Liver (tissue), 3 donors: ENCODE data around the gene GRID1.

Source experiments
- CTCF ChIP-seq: fragments of 150-350 bp; IDR thresholded peaks from 2 replicates; pipeline ENCODE4 v1.5.1; 2017; ENCODE audit warnings: improper control_type of control experiment, low read depth, low read length; ENCODE audit not compliant: missing input control
- EGR1 ChIP-seq, 2 donors: IDR thresholded peaks; 2 replicates each; pipeline ENCODE4 v1.6.1; 2016 to 2018; ENCODE audit warnings: antibody characterized with exemption in 2 of 2, low read depth in 2 of 2
- FOXA1 ChIP-seq: IDR thresholded peaks from 2 replicates; pipeline ENCODE4 v1.6.1; 2016; ENCODE audit warnings: antibody characterized with exemption
- GABPA ChIP-seq, 2 donors: IDR thresholded peaks in 1 of 2; conservative IDR thresholded peaks in 1 of 2; 2 replicates each; pipeline ENCODE4 v1.6.1; 2016; ENCODE audit warnings: antibody characterized with exemption in 2 of 2, mild to moderate bottlenecking in 1 of 2, moderate library complexity in 1 of 2
- JUND ChIP-seq, 2 donors: IDR thresholded peaks; 2 replicates each; pipeline ENCODE4 v1.6.1; 2016; ENCODE audit warnings: antibody characterized with exemption in 2 of 2
- MAX ChIP-seq: IDR thresholded peaks from 2 replicates; pipeline ENCODE4 v1.6.1; 2016; ENCODE audit warnings: antibody characterized with exemption
- RAD21 ChIP-seq, 2 donors: IDR thresholded peaks; 2 replicates each; pipeline ENCODE4 v1.6.1; 2016; ENCODE audit warnings: antibody characterized with exemption in 2 of 2, mild to moderate bottlenecking in 2 of 2
- REST ChIP-seq: IDR thresholded peaks from 2 replicates; pipeline ENCODE4 v1.6.1; 2016; ENCODE audit warnings: antibody characterized with exemption, mild to moderate bottlenecking
- SP1 ChIP-seq: IDR thresholded peaks from 2 replicates; pipeline ENCODE4 v1.6.1; 2018; ENCODE audit warnings: antibody characterized with exemption, mild to moderate bottlenecking
- TAF1 ChIP-seq: conservative IDR thresholded peaks from 2 replicates; pipeline ENCODE4 v1.6.1; 2016; ENCODE audit warnings: antibody characterized with exemption, mild to moderate bottlenecking
- YY1 ChIP-seq: IDR thresholded peaks from 2 replicates; pipeline ENCODE4 v1.6.1; 2016; ENCODE audit warnings: antibody characterized with exemption, mild to moderate bottlenecking
- ZBTB33 ChIP-seq: IDR thresholded peaks from 2 replicates; pipeline ENCODE4 v1.6.1; 2016; ENCODE audit warnings: antibody characterized with exemption
- donor health status: healthy.
- donor health status: healthy.

GRCh38 chr10:86306628-86307278, 59.8 kb downstream of the GRID1 start:
- TF ChIP-seq SP1, result no peak
- no peak for TF ChIP-seq CTCF
- TF ChIP-seq RAD21 (IDR thresholded peaks at IDR 0.05), result no peak
- no peak for TF ChIP-seq ZBTB33
- no peak for TF ChIP-seq FOXA1
- no peak for TF ChIP-seq EGR1 (IDR thresholded peaks at IDR 0.05; ENCODE audit: low read depth in 2 of 2)
- no peak for TF ChIP-seq JUND (IDR thresholded peaks at IDR 0.05)
- TF ChIP-seq TAF1, result no peak
- no peak for TF ChIP-seq GABPA (IDR thresholded peaks at IDR 0.05 in 1 of 2, conservative IDR thresholded peaks at IDR 0.05 in 1 of 2)
- peak; percentile 99 for TF ChIP-seq REST
- no peak for TF ChIP-seq YY1
- TF ChIP-seq MAX, result no peak
